ENCODE results near the gene ADCY3.

ADCY3 gene

DNA sequence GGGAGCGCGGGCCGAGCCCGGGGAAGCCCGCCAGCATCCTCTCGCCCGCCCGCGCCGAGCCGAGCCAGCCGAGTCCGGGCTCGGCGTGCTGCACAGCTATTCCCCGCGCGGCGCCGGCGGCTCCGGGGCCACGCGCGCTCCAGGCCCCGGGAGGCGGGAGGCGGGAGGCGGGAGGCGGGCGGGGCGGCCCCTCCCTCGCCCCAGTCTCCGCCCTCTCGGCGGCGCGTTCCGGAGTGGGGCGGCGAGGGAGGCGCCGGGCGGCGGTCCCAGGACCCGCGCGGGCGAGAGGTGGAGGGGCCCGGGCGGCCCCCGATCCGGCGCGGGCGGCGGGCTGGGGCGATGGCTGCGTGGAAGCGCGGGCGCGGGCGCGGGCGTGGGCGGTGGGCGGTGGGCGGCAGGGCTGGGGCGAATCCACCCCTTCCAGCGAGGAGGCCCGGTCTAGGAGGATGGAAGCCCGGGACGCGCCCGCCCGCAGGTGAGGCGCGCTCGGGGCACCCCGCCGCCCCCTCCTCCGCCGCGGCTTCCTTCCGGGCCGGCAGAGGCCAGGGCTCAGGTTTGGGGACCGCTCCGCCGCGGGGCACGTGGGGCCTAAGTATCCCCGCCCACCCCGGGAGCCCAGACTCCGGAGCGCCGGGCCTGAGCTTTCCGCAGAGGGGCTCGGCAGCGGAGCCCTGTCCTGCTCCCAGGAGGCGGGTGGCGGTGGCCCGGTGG lies at the start of gene ADCY3:
ADCY3 (minus strand) TSS at position 140 of the 711 bp plus-strand sequence. CDS start 1,250 bp downstream, outside the sequence.
- DNase-seq: peak; percentile 31 to 39

DNA sequence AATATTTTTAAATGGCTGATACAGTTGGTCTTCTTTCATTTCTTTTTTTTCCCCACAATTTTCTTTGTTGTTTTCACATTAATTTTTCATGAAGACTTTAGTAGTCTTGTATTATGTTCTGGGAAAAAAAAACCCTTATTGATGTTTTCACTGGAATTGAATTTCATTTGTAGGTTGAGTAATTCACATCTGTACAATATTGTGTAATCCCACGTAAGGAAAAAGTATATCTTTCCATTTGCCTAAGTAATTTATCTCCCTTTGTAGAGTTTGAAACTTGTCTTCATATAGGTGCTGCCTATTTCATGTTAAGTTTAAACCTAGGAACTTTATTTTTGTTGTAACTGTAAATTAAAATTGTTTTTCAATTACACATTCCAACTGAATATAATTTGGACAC lies 49.7 kb upstream of the ADCY3 start:
- no peak for DNase-seq

DNA sequence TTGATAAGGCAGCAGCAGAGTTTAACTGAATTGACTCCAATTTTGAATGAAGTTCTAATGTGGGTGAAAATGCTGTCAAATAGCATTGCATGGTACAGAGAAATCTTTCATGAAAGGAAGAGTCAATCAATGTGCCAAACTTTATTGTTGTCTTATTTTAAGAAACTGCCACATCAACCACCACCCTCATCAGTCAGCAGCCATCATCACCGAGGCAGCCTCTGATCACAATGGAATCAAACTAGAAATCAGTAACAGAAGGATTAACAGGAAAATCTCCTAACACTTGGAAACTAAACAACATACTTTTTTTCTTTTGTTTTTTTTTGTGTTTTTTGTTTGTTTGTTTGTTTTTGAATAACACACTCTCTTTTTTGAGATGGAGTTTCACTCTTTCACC lies 41.9 kb upstream of the ADCY3 start:
- DNase-seq: no peak

DNA sequence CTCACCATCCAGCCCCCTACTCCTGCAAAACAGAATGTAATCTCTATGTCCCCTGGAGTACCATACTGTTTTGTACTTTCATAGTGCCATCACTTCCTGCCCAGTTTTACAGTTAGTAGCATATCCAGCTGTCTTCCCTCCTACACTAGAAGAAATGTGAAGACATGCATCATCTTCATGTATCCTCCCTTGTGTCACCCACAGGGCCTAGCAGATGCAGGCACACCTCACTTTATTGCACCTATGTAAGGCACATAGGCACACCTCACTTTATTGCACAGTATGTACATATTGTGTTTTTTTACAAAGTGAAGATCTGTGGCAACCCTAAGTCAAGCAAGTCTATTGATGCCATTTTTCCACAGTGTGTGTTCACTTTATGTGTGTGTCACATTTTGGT lies 39.7 kb upstream of the ADCY3 start:
- no peak for DNase-seq

DNA sequence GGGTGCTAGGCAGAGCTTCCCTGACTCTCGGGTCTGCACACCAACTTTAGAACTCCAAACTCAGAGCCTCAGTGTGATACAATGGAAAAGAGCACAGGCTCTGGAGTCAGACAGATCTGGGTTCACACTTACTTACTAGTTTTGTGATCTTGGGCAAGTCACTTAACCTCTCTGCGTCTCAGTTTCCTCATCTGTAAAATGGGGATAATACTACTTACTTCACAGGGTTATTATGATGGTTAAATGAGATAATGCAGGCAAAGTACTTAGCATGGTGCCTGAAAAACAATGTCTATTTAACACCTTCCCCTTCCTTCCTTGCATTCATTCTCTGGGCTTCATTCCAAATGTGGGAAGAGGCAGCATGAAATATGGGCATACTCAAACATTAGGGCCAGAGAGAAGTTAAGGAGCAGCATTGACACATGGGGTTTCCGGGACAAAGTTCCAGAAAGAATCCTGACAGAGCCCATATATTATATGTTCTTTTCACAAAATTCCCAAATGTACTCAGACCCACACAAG lies 38.4 kb upstream of the ADCY3 start:
- DNase-seq: no peak

DNA sequence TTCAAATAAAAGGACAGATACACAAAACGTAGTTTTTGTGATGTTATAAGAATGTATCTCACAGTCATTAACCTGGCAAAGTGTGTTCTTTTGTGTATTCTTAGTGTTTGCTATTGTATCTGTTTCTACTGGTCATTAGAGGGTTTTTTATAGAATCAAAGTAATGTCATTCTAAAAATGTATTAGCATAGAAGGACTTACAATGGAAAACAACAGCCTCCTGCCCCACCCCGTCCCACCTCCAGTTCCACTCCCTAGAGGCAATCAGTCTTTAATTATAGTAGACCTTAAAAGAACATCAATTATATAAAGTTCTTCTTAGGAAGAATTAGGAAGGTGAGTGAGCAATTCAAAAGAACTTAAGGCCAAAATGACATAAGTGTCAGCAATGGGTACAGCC lies 37.9 kb upstream of the ADCY3 start:
- DNase-seq: no peak

DNA sequence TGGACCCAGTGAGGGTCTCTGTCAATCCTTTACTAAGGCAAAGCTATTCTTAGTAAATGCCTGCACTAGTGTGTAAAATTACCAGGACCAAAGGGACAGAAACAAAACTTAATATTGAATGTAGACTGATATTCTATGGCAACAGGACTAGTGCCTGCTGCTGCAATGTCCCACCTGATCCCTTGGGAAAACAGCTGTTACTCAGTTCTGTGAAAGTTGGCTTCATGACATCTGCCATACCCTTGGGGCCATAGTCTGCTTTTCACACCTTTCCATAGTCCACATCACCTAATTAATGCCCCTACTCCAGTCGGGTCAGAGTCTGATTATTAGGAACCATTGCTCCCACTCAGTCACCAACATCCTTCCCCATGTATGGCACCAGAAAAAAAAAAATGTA lies 37.2 kb upstream of the ADCY3 start:
- DNase-seq: no peak

DNA sequence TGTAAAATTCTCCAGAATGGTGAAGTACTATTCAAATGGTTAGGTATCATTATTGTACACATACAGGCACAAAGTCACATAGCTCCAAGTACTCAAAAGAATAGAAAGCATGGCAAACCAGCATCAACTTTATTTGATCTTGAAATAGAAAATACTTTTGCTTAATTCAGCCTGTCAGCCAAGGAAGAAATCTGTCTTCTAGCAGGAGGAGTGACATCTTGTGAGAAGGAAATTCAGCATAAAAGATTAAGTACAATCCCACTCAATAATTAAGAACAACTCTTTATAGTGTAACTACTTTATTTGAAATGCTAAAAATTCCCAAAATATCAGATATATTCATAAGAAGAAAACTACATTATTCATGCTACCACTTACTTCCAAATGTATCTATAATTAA lies 35.9 kb upstream of the ADCY3 start:
- DNase-seq: no peak

DNA sequence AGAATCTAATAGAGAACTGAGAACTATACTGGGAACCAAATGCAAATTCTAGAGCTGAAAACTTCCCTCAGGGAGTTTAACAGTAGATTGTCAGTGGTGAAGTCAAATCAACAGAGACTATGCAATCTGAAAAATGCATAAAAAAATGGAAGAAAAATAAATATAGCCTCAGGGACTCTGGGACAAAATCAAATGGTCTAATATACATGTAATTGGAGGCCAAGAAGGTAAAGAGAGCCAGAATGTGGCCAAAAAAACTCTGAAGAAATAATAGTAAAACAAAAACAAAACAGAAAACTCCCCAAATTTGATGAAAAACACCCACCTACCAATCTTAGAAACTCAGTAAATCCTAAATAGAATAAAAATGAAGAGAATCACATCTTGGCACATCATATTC lies 35.2 kb upstream of the ADCY3 start:
- no peak for DNase-seq

DNA sequence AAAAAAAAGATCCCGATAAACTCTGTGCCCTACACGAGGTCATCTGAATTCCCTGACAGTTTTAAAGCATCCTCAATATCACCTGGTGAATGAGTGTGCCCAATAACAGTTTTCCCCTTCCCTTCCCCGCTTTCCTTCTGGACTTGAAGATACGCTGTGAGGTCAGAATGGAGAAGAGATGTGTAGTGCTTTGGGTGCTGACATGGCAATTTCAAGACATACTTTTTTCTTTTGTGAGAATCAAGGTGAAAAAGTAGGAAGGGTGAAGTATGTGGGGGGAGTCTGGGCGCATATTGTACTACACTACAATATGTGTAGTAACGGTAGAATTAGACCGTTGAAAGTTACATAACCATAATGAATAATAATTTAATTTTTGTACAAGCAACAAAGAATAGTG lies 30.1 kb upstream of the ADCY3 start:
- DNase-seq: no peak

DNA sequence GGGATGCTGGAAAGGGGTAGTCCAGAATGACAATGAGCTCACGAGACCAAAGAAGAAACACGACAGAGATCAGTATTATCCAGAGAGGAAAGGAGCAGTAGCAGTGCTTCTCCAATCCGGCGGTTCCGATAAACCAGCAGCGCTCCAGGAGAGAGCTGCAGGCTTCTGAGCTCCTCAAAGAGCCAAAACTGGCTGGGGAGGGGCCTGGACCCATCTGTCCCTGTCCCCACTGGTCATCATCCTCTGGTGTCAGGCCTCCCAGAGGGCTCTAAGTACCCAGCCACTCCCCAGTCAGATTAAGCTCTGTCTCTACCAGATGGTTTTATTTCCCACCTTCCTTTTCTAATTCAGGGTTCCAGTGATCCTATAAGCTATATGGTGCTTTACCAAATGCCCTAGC lies 28.5 kb upstream of the ADCY3 start:
- DNase-seq: no peak

DNA sequence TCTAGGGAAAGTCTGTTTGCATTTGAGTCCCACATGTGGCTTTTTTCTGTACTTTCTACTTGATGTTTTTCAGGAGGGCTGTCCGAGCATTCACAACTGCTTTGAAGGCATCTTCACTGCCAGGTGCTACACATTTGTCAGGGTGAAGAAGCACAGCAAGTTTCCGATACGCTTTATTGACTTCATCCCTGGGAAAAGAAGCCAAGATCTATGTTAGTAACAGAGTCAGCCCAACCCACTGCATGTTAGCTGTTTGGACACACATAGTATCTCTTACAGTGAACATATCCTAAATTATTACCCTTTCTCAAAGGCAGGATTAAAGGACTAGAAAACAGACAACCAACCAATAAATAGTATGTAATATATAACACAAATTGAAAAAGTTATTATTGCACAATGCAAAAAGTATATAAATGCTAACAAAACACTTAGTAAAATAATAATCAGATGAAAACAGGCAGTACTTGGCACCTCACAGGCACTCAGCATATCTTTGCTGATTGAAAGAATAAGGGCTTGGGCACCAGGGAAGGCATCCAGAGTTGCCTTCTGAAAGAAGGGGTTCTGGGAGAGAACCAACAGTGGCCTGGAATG lies 27.6 kb upstream of the ADCY3 start:
- DNase-seq: no peak

DNA sequence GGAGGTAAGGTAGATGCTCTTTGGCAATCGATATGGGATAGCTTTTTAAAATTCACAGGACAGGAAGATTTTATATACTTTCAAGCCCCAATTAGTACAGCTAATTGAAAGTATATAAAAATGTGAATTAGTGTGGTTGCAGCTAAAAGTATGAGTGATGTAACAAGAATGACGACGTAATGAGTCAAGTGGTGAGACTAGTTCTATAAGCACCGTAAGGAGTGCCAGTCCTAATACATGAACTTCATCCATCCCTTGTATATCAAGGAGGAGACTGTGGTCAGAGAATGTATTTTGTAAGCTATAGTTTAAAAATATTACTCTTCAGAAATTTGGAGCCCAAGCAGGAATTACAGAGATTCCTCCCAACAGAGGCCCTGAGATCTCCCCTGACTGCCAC lies 25.9 kb upstream of the ADCY3 start:
- DNase-seq: no peak

DNA sequence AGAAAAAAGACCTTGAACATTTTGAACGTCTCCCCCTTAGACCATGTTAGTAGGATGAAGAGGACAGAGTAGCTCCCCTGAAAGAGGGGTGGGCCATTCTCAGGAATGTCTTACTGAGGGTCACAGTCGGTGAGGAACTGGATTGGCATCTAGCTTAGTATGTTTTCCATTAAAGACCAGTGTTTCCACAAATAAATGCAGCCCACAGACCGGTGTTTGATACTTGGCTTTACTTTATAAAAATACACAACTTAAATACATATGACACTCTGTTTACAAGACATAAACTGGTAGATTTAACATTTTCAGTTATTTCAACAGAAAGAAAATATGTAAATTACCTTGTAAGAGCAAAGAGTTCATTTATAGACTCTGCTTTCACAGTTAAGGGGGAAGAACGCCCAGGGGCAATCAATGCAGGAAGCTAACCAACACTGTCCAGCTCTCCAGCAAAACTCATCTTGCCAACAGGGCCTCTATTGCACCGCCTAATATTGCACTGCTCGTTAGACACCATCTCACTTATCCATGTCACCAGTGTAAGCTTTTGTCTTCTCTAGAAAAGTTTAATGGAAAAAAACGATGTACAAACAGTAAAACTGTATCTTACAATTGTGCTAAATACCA lies 23.5 kb upstream of the ADCY3 start:
- DNase-seq: no peak

DNA sequence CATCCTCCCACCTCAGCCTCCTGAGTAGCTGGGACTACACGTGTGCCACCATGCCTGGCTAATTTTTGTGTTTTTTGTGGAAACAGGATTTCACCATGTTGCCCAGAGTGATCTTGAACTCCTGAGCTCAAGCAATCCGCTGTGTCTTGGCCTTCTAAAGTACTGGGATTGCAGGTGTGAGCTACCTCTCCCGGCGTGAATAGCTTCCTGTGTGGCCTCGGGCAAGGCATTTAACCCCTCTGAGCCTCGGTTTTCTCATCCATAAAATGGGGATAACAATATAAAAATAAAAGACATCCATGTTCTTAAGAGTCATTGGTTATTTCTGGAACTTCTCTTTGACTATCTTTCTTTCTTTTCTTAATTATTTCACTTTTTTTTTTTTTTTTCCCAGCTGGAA lies 19.3 kb upstream of the ADCY3 start:
- DNase-seq: no peak

DNA sequence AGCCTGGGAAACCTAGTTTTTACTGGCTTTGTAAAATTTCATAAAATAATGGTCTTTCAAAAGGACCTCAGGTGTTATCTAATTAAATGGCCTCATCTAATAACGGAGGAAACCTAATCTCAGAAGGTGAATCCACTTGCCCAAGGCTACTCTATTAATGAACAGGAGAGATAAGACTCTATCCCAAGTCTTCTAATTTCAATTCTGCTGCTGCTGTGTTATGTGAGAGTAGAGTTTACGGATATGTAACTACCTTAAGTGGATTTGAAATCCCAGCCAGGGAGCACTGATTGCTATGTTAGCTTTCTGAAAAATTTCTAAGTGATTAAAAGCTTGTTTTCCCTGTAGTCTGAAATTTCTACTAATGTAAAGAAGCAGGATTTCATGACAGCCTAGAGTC lies 17.2 kb upstream of the ADCY3 start:
- no peak for DNase-seq

DNA sequence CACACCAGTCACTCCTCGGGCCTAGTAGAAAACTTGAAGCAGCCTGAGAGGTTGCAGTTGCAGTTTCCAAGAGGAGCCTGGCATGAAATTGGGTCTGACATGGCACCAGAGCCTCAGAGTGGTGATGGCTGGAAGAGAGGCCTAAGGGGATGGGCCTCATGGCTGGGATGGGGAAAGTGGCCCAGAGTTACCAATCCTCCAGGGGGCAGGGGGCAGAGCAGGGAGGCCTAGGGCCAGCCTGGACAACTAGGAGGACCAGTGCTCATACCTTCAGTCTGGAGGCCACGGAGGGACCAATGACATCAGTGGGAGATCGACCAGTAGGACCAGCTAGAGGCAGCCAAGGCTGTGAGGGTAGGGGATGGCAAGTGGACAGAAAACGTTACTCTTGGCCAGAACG lies 15.1 kb upstream of the ADCY3 start:
- DNase-seq: no peak

DNA sequence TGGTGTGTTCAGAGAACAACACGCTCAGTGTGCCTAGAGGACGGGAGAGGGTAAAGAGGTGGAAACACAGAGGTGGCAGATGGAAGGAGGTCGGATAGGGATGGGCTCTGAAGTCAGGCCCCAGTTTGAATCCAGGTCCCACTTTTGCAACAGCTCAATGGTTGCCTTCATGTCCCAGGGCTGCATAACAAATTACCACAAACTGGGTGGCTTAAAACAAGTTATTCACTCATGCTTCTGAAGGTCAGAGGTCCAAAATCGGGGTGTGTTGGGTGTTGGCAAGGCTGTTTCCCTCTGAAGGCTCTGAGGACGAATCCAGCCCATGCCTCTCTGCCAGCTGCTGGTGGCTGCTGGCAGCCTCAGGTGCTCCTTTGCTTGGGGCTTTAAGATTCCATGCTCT lies 12.7 kb upstream of the ADCY3 start:
- no peak for DNase-seq

DNA sequence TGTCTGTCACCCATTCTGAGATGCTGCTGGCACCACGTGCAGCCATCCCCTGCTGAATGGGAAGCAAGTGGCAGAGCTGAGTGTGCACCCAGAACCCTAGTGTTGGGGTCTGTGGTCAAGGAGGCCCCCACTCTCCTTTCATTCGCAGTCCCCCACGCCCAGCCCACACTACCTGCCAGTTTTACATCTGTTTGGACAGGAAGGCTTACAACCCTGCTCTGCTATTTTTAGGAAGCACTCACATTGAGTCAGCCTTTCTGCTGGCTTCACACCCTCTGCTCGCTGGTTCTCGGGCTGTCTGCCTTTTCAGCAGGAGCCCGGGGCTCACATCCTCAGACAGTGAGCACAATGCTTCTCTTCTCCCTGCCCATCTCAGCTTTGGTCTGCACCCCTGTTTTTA lies 10.7 kb upstream of the ADCY3 start:
- no peak for DNase-seq

DNA sequence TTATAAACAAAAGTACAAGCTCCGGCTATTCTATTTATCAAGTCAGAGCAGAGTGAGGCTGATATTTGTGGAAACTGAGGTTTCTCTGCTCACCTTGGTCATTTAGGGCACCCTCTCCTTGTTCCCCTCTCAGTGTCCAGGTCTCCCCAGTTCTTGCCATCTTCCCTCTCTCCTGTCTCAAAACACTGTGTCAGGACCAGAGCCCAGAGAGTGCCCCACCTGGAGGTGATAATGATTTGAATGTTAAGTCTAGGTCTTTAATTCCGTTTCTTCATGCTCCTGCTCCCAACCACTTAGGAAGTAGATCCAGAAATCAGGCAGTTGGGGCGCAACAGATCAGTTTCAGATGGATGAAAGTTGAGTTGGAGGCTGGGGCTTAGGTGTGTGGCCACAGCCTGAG lies 9.2 kb upstream of the ADCY3 start:
- no peak for DNase-seq

DNA sequence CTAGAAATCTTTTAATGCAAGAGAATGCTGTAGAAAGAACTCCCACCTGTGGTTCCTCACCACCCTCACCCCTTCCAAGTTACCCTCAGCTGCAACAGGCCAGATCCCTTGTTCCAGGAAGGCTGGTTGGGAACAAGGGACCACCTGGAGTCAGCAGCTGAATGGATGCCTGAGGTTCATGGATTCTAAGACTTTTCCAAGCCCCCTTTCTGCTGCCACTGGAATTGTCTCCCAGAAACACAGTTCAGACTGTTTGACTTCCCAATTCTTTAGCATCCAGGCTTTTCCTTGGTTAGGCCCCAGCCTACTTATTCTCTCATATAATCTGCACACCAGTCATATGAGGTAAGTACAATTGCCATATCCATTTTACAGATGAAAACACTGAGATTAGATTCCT lies 8.0 kb upstream of the ADCY3 start:
- DNase-seq: no peak

DNA sequence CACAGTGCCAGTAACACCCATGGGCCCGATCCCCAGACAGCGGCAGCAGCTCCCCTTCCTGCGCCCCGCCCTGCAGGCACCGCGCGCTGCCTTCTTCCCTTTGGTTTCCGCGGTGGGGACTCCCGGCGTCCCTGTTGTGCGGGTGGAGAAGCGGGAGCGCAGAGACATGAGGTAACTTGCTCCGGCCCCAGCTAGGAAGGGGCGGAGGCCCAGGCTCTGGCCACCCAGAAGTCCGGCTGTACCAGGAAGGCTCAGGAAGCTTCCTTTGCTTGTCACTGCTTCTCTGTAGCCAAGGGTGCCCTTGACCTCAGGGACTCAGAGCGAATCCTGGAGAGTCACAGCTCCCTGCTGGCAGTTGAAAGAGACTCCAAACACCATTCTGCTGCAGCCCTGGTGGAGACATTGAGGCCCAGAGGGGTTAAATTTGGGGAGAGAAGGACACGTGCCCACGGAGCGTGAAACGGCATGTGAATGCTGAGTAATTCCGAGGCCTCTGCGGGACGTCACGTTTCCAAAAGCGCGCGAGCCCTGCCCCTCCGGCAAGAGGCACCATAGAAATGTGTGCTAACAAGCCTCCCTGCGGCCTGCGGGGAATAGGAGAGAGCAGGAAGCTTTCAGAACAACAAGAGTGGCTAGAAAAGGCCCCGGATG lies 6.7 kb upstream of the ADCY3 start:
- peak; percentile 26 to 33 for DNase-seq

DNA sequence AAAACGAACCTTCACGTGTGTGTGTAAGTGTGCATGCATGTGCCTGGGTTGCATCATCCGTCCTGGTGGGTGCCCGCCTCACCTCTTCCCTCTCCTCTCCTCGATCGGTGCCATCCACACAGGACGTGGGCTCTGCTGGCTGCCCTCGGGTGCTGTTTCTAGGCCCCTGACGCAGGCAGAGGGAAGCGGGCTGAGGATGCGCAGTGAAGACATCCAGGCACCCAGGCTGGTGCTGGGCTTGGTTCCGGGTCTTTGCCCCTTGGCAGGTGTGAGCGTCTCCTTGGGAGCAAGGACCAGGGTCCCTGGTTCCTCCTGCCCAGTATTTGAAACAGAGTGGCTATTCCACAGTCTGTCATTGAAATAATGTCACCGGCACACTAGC lies 6.2 kb upstream of the ADCY3 start:
- DNase-seq: no peak

DNA sequence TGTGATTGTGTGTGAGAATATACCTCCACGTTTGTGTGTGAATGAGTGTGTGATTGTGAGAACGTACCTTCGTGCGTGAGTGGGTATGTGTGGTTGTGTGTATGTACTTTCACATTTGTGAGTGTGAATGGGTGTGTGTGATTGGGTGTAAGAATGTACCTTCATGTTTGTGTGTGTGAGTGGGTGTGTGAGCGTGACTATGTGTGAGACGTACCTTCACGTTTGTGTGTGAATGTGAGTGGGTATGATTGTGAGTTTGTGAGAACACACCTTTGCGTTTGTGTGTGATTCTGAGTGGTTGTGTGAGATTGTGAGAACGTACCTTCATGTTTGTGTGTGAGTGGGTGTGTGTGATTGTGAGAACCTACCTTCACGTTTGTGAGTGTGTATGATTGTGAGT lies 5.8 kb upstream of the ADCY3 start:
- no peak for DNase-seq

Measured in activated CD4-positive, alpha-beta T cell treated with anti-CD3 and anti-CD28 coated beads, Interleukin-2, amount 50 U/mL, for 4 hours (primary cell).